ENCODE measurements around the gene TNFAIP1. TPM values are rescaled to one million over a fixed set of nuclear protein-coding genes. Genes with fewer than 3 reads are reported as not detected.

Gene TNFAIP1
- total RNA-seq, 1 experiment from 2014 or later = 27.5 TPM

- intact Hi-C loops (cut with micrococcal nuclease) = loop anchor here (5.0 kb wide), 1 partner anchor 95 kb away; no protein-coding TSS in a partner anchor
- Histone ChIP-seq H3K9me3 (ENCODE audit: low read length) (no peaks in the 10 kb centered on the region), H3K9ac (ENCODE audit: low read length) (peak overlapping the region; percentile 60), H3K4me2 (ENCODE audit: low read length) (peak overlapping the region; percentile 75), H3K4me1 (ENCODE audit: insufficient read depth, low read length) (peaks cover 53% of the 10 kb centered on the region), H3K79me2 (ENCODE audit: low read length) (peaks cover 36% of the 10 kb centered on the region), H3K27me3 (ENCODE audit: low read length) (no peaks in the 10 kb centered on the region), H3F3A (ENCODE audit: low read length, unreplicated experiment) (peaks cover 4% of the 10 kb centered on the region), H3K27ac (ENCODE audit: low read length) (peak overlapping the region; percentile 94), H3K9me2 (replicated peaks; ENCODE audit: low read length) (no peaks in the 10 kb centered on the region), H3K4me3 (ENCODE audit: low read length) (peak overlapping the region; percentile 24), H3K36me3 (ENCODE audit: low read depth, low read length) (peaks cover 13% of the 10 kb centered on the region), H2AFZ (ENCODE audit: low read length) (no peak overlapping the region), H4K20me1 (ENCODE audit: low read length) (no peaks in the 10 kb centered on the region)
- ChIA-PET CTCF (no interaction called here), POLR2A (ENCODE audit: unreplicated experiment) (no interaction called here)
- BruUV-seq (replicated peaks) = no TSS peak
- DNase-seq = peak; percentile 66
- TF ChIP-seq CTCF (conservative IDR thresholded peaks at IDR 0.05; ENCODE audit: low read depth, low read length) (no peak), EZH2phosphoT487 (IDR thresholded peaks at IDR 0.05; ENCODE audit: borderline replicate concordance, low read length) (no peak), EZH2 (IDR thresholded peaks at IDR 0.05; ENCODE audit: low read length, unreplicated experiment) (no peak)
- peak; percentile 85 for ATAC-seq
These were observed 8.4 kb upstream of the TNFAIP1 start for GRCh38 chr17:28327031-28327607.

GRCh38 chr17:28327709-28328108 lies 7.9 kb upstream of the TNFAIP1 start:
- Histone ChIP-seq H3F3A (ENCODE audit: low read length, unreplicated experiment) (peaks cover 4% of the 10 kb centered on the region), H3K36me3 (ENCODE audit: low read depth, low read length) (peaks cover 13% of the 10 kb centered on the region), H3K79me2 (ENCODE audit: low read length) (peaks cover 31% of the 10 kb centered on the region), H3K27ac (ENCODE audit: low read length) (peak overlapping the region; percentile 94), H2AFZ (ENCODE audit: low read length) (no peak overlapping the region), H3K4me1 (ENCODE audit: insufficient read depth, low read length) (peaks cover 47% of the 10 kb centered on the region), H3K4me3 (ENCODE audit: low read length) (no peak overlapping the region; the same call in 1 of the 2 replicates), H3K9me3 (ENCODE audit: low read length) (no peaks in the 10 kb centered on the region), H3K4me2 (ENCODE audit: low read length) (peak overlapping the region; percentile 75), H3K9me2 (replicated peaks; ENCODE audit: low read length) (no peaks in the 10 kb centered on the region), H3K27me3 (ENCODE audit: low read length) (no peaks in the 10 kb centered on the region), H4K20me1 (ENCODE audit: low read length) (no peaks in the 10 kb centered on the region), H3K9ac (ENCODE audit: low read length) (no peak overlapping the region)
- ChIA-PET POLR2A (ENCODE audit: unreplicated experiment) (no interaction called here), CTCF (no interaction called here)
- peak; percentile 41; the same call in 1 of the 2 replicates for TF ChIP-seq CTCF (conservative IDR thresholded peaks at IDR 0.05; ENCODE audit: low read depth, low read length)
- no peak for TF ChIP-seq EZH2phosphoT487 (IDR thresholded peaks at IDR 0.05; ENCODE audit: borderline replicate concordance, low read length)
- intact Hi-C loops (cut with micrococcal nuclease) = loop anchor here (5.0 kb wide), 1 partner anchor 95 kb away; no protein-coding TSS in a partner anchor
- BruUV-seq (replicated peaks) = no TSS peak
- peak; percentile 74 for ATAC-seq
- DNase-seq = peak; percentile 36

- Histone ChIP-seq H3K9me2 (replicated peaks; ENCODE audit: low read length) (no peaks in the 10 kb centered on the region), H3K9ac (ENCODE audit: low read length) (no peak overlapping the region), H3K79me2 (ENCODE audit: low read length) (peaks cover 28% of the 10 kb centered on the region), H2AFZ (ENCODE audit: low read length) (no peak overlapping the region), H3K4me3 (ENCODE audit: low read length) (no peak overlapping the region), H4K20me1 (ENCODE audit: low read length) (no peaks in the 10 kb centered on the region), H3K4me2 (ENCODE audit: low read length) (no peak overlapping the region), H3K4me1 (ENCODE audit: insufficient read depth, low read length) (peaks cover 42% of the 10 kb centered on the region), H3K27me3 (ENCODE audit: low read length) (no peaks in the 10 kb centered on the region), H3F3A (ENCODE audit: low read length, unreplicated experiment) (peaks cover 4% of the 10 kb centered on the region), H3K9me3 (ENCODE audit: low read length) (no peaks in the 10 kb centered on the region), H3K36me3 (ENCODE audit: low read depth, low read length) (peaks cover 13% of the 10 kb centered on the region), H3K27ac (ENCODE audit: low read length) (no peak overlapping the region)
- TF ChIP-seq EZH2 (IDR thresholded peaks at IDR 0.05; ENCODE audit: low read length, unreplicated experiment) = no peak
- no peak for TF ChIP-seq EZH2phosphoT487 (IDR thresholded peaks at IDR 0.05; ENCODE audit: borderline replicate concordance, low read length)
- no peak for TF ChIP-seq CTCF (conservative IDR thresholded peaks at IDR 0.05; ENCODE audit: low read depth, low read length)
- POLR2A ChIA-PET (ENCODE audit: unreplicated experiment) = no interaction called here
- no peak for ATAC-seq
- DNase-seq = no peak
- intact Hi-C loops (cut with micrococcal nuclease) = loop anchor here (5.0 kb wide), 1 partner anchor 96 kb away; no protein-coding TSS in a partner anchor
- BruUV-seq (replicated peaks) = no TSS peak
- CTCF ChIA-PET = interaction anchor here (0.6 kb wide), 1 partner anchor 112 kb away, joined by 4 read pairs; no protein-coding TSS in a partner anchor
These were observed 7.2 kb upstream of the TNFAIP1 start for GRCh38 chr17:28328325-28328724.

Measured in PC-3 (cell line).